ENCODE measurements around the gene GPR61.

GPR61 gene

DNA sequence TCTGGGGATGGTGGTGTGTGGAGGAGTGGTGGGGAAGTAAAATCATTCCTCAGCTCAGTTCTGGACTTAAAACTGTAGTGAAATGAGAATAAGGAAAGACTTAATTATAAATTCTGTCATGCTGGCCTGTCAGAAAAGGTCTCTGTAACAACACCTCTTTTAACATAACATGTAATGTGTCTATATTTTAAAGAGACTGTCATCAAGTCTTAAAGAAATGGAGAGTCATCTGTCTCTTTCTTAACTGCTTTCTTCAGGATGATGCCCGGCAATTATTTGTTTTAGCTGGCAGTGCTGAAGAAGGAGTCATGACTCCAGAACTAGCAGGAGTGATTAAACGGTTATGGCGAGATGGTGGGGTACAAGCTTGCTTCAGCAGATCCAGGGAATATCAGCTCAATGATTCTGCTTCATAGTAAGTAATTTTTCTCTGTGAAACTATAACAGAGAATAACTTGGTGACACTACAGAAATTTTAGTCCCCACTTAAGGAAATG, 39.3 kb downstream of the GPR61 start:
- no peak for DNase-seq

GRCh38 chr1:109579491-109579890, 39.8 kb downstream of the GPR61 start:
- no peak for DNase-seq

GRCh38 chr1:109582021-109582420, 42.3 kb downstream of the GPR61 start:
- DNase-seq, result no peak

GRCh38 chr1:109584766-109585165, 45.1 kb downstream of the GPR61 start:
- DNase-seq, result no peak

DNA sequence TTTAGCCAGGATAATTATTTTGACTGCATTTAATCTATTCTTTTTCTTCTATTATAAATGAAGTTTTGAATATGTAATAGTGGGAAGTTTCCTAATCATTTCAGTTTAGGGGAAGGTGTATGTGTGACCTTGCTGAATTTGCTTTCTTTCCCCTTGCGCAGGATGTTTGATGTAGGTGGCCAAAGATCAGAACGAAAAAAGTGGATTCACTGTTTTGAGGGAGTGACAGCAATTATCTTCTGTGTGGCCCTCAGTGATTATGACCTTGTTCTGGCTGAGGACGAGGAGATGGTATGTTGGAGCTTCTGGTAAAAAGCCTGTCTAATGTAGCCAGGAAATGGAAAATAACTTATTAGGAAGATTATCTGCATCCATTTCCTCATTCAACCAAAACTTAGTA, 46.4 kb downstream of the GPR61 start:
- DNase-seq, result no peak

DNA sequence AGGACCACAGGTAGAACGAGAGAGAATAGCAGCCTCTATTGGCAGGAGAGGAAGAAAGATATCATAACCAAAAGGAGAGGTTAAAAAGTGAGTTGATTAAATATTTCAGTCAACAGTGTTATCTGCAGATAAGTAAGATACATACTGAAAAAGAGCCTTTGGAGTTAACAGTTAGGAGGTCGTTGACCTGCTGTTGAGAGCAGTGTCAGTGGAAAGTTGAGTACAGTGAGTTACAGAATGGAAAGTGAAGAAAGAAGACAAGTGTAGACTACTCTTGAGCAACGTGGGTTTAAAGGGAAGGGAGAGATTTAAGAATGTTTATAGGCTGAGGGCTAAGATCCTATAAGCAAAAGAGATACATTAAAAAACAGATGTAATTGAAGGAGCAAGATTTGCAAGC, 49.5 kb downstream of the GPR61 start:
- DNase-seq, result no peak

GRCh38 chr1:109589679-109590078, 50.0 kb downstream of the GPR61 start:
- no peak for DNase-seq

- DNase-seq, result no peak
Measured at GRCh38 chr1:109592916-109593315, 53.2 kb downstream of the GPR61 start.

- no peak for DNase-seq
Measured at GRCh38 chr1:109595531-109595930, 55.9 kb downstream of the GPR61 start.

All from activated CD4-positive, CD25-positive, alpha-beta regulatory T cell treated with anti-CD3 and anti-CD28 coated beads, Interleukin-2, amount 50 U/mL, for 72 hours (primary cell).